CD4-positive, CD25-positive, alpha-beta regulatory T cell (primary cell): ENCODE results near the gene DNM1. TPM values are rescaled to one million over a fixed set of nuclear protein-coding genes. Genes with fewer than 3 reads are reported as not detected.

Experiments used
- ATAC-seq, 2 donors: fragments of 150-1000 bp; cut with Tn5 transposase; one replicate each; pipeline ENCODE4 v1.10.0; 2021; ENCODE audit warnings: low read depth in 2 of 2, moderate number of reproducible peaks in 2 of 2, moderate library complexity in 1 of 2
- DNase-seq, 3 donors: peaks; one replicate each; pipeline versions ENCODE4 v3.0.0 to v3.0.0-alpha.2; 2012 to 2022; ENCODE audit warnings: mixed read lengths in 1 of 3
- H3K27ac ChIP-seq: one replicate; pipeline ENCODE4 v1.7.0; 2013; ENCODE audit warnings: mild to moderate bottlenecking, low read length; ENCODE audit not compliant: insufficient read depth, poor library complexity, severe bottlenecking
- H3K27me3 ChIP-seq: one replicate; pipeline ENCODE4 v1.7.0; 2013; ENCODE audit warnings: low read length; ENCODE audit not compliant: control insufficient read depth, insufficient read depth
- H3K36me3 ChIP-seq: one replicate; pipeline ENCODE4 v1.7.0; 2013; ENCODE audit warnings: mild to moderate bottlenecking, low read length, moderate library complexity; ENCODE audit not compliant: control insufficient read depth, insufficient read depth
- H3K4me1 ChIP-seq: 2 replicates; pipeline ENCODE4 v1.7.0; 2013; ENCODE audit warnings: mild to moderate bottlenecking, low read length; ENCODE audit not compliant: insufficient read depth, control insufficient read depth, poor library complexity, severe bottlenecking
- H3K4me3 ChIP-seq: one replicate; pipeline ENCODE4 v1.7.0; 2013; ENCODE audit warnings: low read depth, mild to moderate bottlenecking, low read length, moderate library complexity
- H3K9me3 ChIP-seq, 2 experiments: 1 replicate in 1 of 2; 2 replicates in 1 of 2; pipeline ENCODE4 v1.7.0; 2013; ENCODE audit warnings: low read length in 2 of 2, mild to moderate bottlenecking in 1 of 2, moderate library complexity in 1 of 2; ENCODE audit not compliant: control insufficient read depth in 2 of 2
- H3K27ac Mint-ChIP-seq, 3 donors: one replicate each; pipeline ENCODE4 v1.8.0; 2020 to 2022; ENCODE audit warnings: mild to moderate bottlenecking in 3 of 3, mixed read lengths in 3 of 3, moderate library complexity in 2 of 3
- H3K27me3 Mint-ChIP-seq: one replicate; pipeline ENCODE4 v1.8.0; 2022; ENCODE audit warnings: mild to moderate bottlenecking, mixed read lengths
- H3K36me3 Mint-ChIP-seq: one replicate; pipeline ENCODE4 v1.8.0; 2020; ENCODE audit warnings: mixed read lengths
- H3K4me1 Mint-ChIP-seq, 4 donors: one replicate each; pipeline ENCODE4 v1.8.0; 2020 to 2022; ENCODE audit warnings: mixed read lengths in 4 of 4, mild to moderate bottlenecking in 1 of 4
- H3K4me3 Mint-ChIP-seq, 4 donors: one replicate each; pipeline ENCODE4 v1.8.0; 2020 to 2022; ENCODE audit warnings: mild to moderate bottlenecking in 4 of 4, mixed read lengths in 4 of 4, moderate library complexity in 3 of 4
- H3K9me3 Mint-ChIP-seq, 7 donors: one replicate each; pipeline ENCODE4 v1.8.0; 2020 to 2022; ENCODE audit warnings: mixed read lengths in 7 of 7, mild to moderate bottlenecking in 3 of 7, moderate library complexity in 2 of 7
- polyA plus RNA-seq, 4 donors: library from polyadenylated mRNA; unstranded; fragments of 300-500 nt; fragmentation: Illumina TruSeq; gene quantifications; one replicate each; pipeline ENCODE4 v1.2.3, GENCODE V29; 2021
- total RNA-seq: library from RNA; stranded (reverse); gene quantifications from one replicate; pipeline ENCODE4 v1.2.3, GENCODE V29; 2022

Gene DNM1
- total and polyA plus RNA-seq, 5 donors from 2014 or later: 1.5 TPM; not detected in 4

GRCh38 chr9:128249908-128250838 lies 47.0 kb downstream of the DNM1 start:
- peaks cover 19% of the 10 kb centered on the region for H3K4me1 ChIP-seq
- ATAC-seq: peak; percentile 93
- peak overlapping the region; percentile 87 to 90 (median 90) for H3K4me3 Mint-ChIP-seq
- H3K36me3 ChIP-seq: no peaks in the 10 kb centered on the region
- peaks cover 0 to 23% (median 12%) of the 10 kb centered on the region in 4 donors for H3K4me1 Mint-ChIP-seq
- peak overlapping the region; percentile 80 for H3K27ac ChIP-seq
- no peaks in the 10 kb centered on the region for H3K9me3 Mint-ChIP-seq
- H3K27me3 ChIP-seq: no peaks in the 10 kb centered on the region
- H3K9me3 ChIP-seq: no peaks in the 10 kb centered on the region
- peak overlapping the region; percentile 34 for H3K4me3 ChIP-seq
- DNase-seq: peak; percentile 89 to 98 (median 96)
- H3K27ac Mint-ChIP-seq: peak overlapping the region; percentile 82 to 95 (median 95)
- H3K36me3 Mint-ChIP-seq: no peaks in the 10 kb centered on the region
- peaks cover 6% of the 10 kb centered on the region for H3K27me3 Mint-ChIP-seq

GRCh38 chr9:128250839-128251731 lies 47.9 kb downstream of the DNM1 start:
- H3K4me1 ChIP-seq: peaks cover 19% of the 10 kb centered on the region
- no peaks in the 10 kb centered on the region for H3K36me3 ChIP-seq
- no peaks in the 10 kb centered on the region for H3K9me3 ChIP-seq
- Mint-ChIP-seq H3K27ac (peak overlapping the region in 2 of 3 donors; percentile 56 to 82), H3K4me3 (peak overlapping the region; percentile 79 to 93 (median 83)), H3K4me1 (peaks cover 0 to 18% (median 8%) of the 10 kb centered on the region in 4 donors), H3K27me3 (no peaks in the 10 kb centered on the region), H3K9me3 (peaks cover 0 to 1% (median 0%) of the 10 kb centered on the region in 7 donors), H3K36me3 (no peaks in the 10 kb centered on the region)
- H3K27ac ChIP-seq: no peak overlapping the region
- ATAC-seq: no peak
- no peak overlapping the region for H3K4me3 ChIP-seq
- H3K27me3 ChIP-seq: no peaks in the 10 kb centered on the region
- no peak for DNase-seq

GRCh38 chr9:128251732-128252100 lies 48.5 kb downstream of the DNM1 start:
- no peaks in the 10 kb centered on the region for H3K27me3 Mint-ChIP-seq
- DNase-seq (no peak), ATAC-seq (no peak)
- H3K9me3 Mint-ChIP-seq: peaks cover 0 to 1% (median 0%) of the 10 kb centered on the region in 7 donors
- no peaks in the 10 kb centered on the region for H3K36me3 Mint-ChIP-seq
- H3K4me1 Mint-ChIP-seq: peaks cover 0 to 18% (median 8%) of the 10 kb centered on the region in 4 donors
- H3K36me3 ChIP-seq: no peaks in the 10 kb centered on the region
- H3K27ac Mint-ChIP-seq: peak overlapping the region in 1 of 3 donors; percentile 56
- no peaks in the 10 kb centered on the region for H3K9me3 ChIP-seq
- H3K4me3 ChIP-seq: no peak overlapping the region
- H3K4me1 ChIP-seq: peaks cover 19% of the 10 kb centered on the region
- no peak overlapping the region for H3K27ac ChIP-seq
- peak overlapping the region; percentile 69 to 87 (median 79) for H3K4me3 Mint-ChIP-seq
- H3K27me3 ChIP-seq: no peaks in the 10 kb centered on the region

- peaks cover 2% of the 10 kb centered on the region for H3K36me3 Mint-ChIP-seq
- H3K27ac Mint-ChIP-seq: peak overlapping the region in 1 of 3 donors; percentile 56
- H3K27me3 Mint-ChIP-seq: no peaks in the 10 kb centered on the region
- peak overlapping the region in 2 of 4 donors; percentile 10 to 79 for H3K4me3 Mint-ChIP-seq
- no peak for ATAC-seq
- H3K4me1 Mint-ChIP-seq: peaks cover 0 to 18% (median 8%) of the 10 kb centered on the region in 4 donors
- no peak for DNase-seq
- no peak overlapping the region for H3K27ac ChIP-seq
- peaks cover 0 to 1% (median 0%) of the 10 kb centered on the region in 7 donors for H3K9me3 Mint-ChIP-seq
- H3K36me3 ChIP-seq: peaks cover 6% of the 10 kb centered on the region
- H3K4me1 ChIP-seq: peaks cover 19% of the 10 kb centered on the region
- H3K27me3 ChIP-seq: no peaks in the 10 kb centered on the region
- no peaks in the 10 kb centered on the region for H3K9me3 ChIP-seq
- H3K4me3 ChIP-seq: no peak overlapping the region
Observed at GRCh38 chr9:128252317-128253139, 49.3 kb downstream of the DNM1 start.

- no peak overlapping the region for H3K4me3 ChIP-seq
- no peak for DNase-seq
- no peak overlapping the region for H3K27ac ChIP-seq
- H3K36me3 ChIP-seq: peaks cover 11% of the 10 kb centered on the region
- Mint-ChIP-seq H3K27me3 (no peaks in the 10 kb centered on the region), H3K36me3 (peaks cover 5% of the 10 kb centered on the region), H3K27ac (peak overlapping the region in 1 of 3 donors; percentile 20), H3K9me3 (peaks cover 0 to 1% (median 0%) of the 10 kb centered on the region in 7 donors), H3K4me3 (no peak overlapping the region), H3K4me1 (peaks cover 0 to 18% (median 8%) of the 10 kb centered on the region in 4 donors)
- H3K27me3 ChIP-seq: no peaks in the 10 kb centered on the region
- peaks cover 19% of the 10 kb centered on the region for H3K4me1 ChIP-seq
- no peaks in the 10 kb centered on the region for H3K9me3 ChIP-seq
- no peak for ATAC-seq
Observed at GRCh38 chr9:128253140-128253990, 50.2 kb downstream of the DNM1 start.

- no peak overlapping the region for H3K4me3 ChIP-seq
- DNase-seq: no peak
- Mint-ChIP-seq H3K27ac (no peak overlapping the region), H3K4me1 (peaks cover 0 to 18% (median 8%) of the 10 kb centered on the region in 4 donors), H3K27me3 (no peaks in the 10 kb centered on the region), H3K4me3 (peak overlapping the region in 1 of 4 donors; percentile 32), H3K36me3 (peaks cover 8% of the 10 kb centered on the region), H3K9me3 (peaks cover 0 to 1% (median 0%) of the 10 kb centered on the region in 7 donors)
- no peak overlapping the region for H3K27ac ChIP-seq
- H3K36me3 ChIP-seq: peaks cover 17% of the 10 kb centered on the region
- ATAC-seq: no peak
- no peaks in the 10 kb centered on the region for H3K9me3 ChIP-seq
- peaks cover 19% of the 10 kb centered on the region for H3K4me1 ChIP-seq
- no peaks in the 10 kb centered on the region for H3K27me3 ChIP-seq
Observed at GRCh38 chr9:128253991-128254346, 50.8 kb downstream of the DNM1 start.
